GM12864 (cell line): ENCODE measurements around the gene MAP2K6.

Experiments used
- DNase-seq: peaks from one replicate; pipeline ENCODE4 v3.0.0-alpha.2; 2011; ENCODE audit warnings: low read depth
- H3K4me3 ChIP-seq: 2 replicates; pipeline ENCODE4 v1.5.1; 2011; ENCODE audit warnings: mild to moderate bottlenecking, low read depth, low read length, control low read depth
- TF ChIP-seq, protein P1 (sequence below): IDR thresholded peaks from 2 replicates; pipeline ENCODE4 v1.5.1; 2011; ENCODE audit warnings: low read depth, mild to moderate bottlenecking, moderate library complexity, low read length, control low read depth, inconsistent platforms; ENCODE audit errors: missing control alignments

The MAP2K6 gene

GRCh38 chr17:69485901-69486643 is 71.6 kb downstream of the MAP2K6 start:
- TF ChIP-seq, protein P1, sequence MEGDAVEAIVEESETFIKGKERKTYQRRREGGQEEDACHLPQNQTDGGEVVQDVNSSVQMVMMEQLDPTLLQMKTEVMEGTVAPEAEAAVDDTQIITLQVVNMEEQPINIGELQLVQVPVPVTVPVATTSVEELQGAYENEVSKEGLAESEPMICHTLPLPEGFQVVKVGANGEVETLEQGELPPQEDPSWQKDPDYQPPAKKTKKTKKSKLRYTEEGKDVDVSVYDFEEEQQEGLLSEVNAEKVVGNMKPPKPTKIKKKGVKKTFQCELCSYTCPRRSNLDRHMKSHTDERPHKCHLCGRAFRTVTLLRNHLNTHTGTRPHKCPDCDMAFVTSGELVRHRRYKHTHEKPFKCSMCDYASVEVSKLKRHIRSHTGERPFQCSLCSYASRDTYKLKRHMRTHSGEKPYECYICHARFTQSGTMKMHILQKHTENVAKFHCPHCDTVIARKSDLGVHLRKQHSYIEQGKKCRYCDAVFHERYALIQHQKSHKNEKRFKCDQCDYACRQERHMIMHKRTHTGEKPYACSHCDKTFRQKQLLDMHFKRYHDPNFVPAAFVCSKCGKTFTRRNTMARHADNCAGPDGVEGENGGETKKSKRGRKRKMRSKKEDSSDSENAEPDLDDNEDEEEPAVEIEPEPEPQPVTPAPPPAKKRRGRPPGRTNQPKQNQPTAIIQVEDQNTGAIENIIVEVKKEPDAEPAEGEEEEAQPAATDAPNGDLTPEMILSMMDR: no peak
- DNase-seq: no peak
- no peak overlapping the region for H3K4me3 ChIP-seq

DNA sequence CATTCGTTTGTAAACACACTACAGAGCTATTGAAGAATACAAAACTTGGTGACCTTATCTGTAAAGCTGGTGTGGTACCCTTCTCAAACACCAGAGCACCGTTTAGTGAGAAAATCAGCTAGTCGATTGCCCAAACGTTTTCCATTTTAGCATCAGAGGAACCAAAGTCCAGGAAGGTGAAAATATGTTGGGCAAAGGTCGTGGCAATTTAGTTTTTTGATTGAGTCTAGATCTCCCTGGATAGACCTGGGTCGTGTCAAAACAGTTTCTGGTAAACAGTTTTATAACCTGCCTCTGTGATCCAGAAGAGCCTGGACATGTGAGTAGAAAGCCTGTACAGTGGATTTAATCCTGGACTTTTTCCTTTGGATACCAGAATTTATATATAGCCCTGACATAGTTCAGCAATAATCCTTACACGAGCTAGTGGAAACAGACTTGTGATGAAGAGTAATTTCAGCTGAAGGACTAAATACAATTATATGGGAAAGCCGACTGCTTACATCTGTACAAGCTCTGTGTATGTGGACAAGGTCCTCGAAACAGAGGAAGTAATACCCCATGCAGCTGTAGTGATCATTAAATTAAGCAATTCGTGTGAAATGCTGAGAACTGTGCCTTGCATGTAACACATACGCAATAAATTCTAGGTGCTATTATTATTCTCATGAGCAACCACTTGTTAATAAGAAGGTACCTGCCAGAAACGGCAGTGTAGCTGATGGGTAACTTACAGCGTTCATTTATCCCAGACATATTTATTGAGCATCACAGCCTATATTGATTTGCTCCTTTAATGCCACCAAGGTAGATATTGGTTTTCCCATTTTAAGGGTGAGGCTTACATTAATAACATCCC is 72.5 kb downstream of the MAP2K6 start:
- H3K4me3 ChIP-seq: no peak overlapping the region
- DNase-seq: no peak
- TF ChIP-seq, protein P1: no peak

DNA sequence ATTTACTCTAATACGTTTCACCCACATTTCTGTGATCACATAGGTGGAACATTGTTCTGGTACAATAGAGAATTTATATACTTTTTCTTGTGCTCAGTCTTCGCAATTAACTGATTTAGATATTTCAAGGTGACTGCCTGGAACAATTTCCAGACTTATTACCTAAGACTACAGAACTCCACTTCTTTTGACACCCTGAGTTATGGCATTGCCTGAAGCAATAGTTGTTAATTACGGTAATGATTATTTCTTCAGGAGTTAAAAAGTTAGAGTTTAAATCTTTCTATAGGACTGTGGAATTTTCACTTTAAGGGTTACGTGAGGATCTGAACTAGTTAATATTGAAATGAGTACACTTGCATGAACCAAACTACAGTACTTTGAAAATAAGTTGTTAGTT is 74.8 kb downstream of the MAP2K6 start:
- TF ChIP-seq, protein P1: no peak
- DNase-seq: no peak
- no peak overlapping the region for H3K4me3 ChIP-seq

DNA sequence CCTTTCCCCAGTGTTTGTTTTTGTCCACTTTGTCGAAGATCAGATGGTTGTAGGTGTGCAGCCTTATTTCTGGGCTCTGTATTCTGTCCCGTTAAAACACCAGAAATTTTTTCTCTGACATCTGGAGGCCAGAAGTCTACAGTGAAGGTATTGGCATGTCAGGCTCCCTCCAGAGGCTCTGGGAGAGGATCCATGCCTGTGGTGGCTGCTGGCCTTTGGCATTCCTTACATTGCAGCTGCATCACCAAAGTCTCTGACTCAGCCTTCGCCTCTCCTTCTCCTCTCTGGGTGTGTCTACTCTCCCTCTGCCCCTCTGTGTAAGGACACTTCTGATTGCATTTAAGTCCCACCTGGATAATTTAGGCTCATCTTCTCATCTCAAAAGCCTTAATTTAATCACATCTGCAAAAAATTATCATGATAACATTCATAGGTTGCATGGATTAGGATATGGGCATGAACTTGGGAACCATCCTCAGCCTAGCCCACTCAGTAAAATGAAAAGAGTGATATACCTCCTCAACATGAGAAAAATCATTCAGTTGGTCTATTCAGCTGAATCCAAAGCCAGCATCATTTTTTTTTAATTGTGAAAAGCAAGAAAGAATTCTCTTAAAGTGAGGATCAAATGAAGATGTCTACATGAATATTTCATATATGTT is 78.0 kb downstream of the MAP2K6 start:
- TF ChIP-seq, protein P1: no peak
- DNase-seq: no peak
- no peak overlapping the region for H3K4me3 ChIP-seq

- TF ChIP-seq, protein P1: no peak
- no peak overlapping the region for H3K4me3 ChIP-seq
- no peak for DNase-seq
Observed at GRCh38 chr17:69495787-69496186, 81.3 kb downstream of the MAP2K6 start.

DNA sequence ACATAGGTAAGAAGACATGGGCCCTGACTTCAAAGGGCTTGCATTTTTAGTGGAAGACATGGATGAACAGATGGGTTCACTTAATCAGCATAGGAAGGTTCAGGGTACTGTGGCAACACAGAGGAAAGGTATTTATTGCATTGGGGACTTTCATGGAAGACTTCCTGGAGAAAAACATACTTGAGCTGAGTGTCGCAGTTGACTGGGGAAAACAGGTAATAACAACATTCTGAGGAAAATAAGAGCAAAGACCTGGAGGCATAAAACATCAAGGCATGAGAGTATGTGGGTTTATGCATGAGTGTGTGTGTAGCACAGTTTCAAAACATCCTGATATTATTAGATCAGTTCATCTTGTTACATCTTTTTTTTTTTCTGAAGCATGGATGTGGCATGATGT is 82.7 kb downstream of the MAP2K6 start:
- no peak for DNase-seq
- TF ChIP-seq, protein P1: no peak
- no peak overlapping the region for H3K4me3 ChIP-seq
